ENCODE results near the gene INHBA.

DNA sequence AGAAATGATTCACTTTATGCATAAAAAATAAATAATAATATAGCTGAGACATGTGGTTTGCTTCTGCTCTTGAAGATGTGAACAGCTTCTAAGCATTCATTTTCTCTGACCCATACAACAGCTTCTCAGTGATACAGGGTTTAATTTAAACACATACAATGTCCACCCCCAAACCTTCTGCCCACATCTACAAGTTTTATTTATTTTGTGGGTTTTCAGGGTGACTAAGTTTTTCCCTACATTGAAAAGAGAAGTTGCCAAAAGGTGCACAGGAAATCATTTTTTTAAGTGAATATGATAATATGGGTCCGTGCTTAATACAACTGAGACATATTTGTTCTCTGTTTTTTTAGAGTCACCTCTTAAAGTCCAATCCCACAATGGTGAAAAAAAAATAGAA is 17.2 kb downstream of the INHBA start:
- no peak for TF ChIP-seq CTCF (conservative IDR thresholded peaks at IDR 0.05 in 1 of 2, IDR thresholded peaks at IDR 0.05 in 1 of 2; ENCODE audit: low read depth in 1 of 2, low read length in 2 of 2)
- TF ChIP-seq EZH2 (IDR thresholded peaks at IDR 0.05; ENCODE audit: low read length, missing control alignments) = no peak
